ENCODE measurements around the gene RGS9.
A peak's percentile ranks its signal among the peaks of the same experiment; 100 is the strongest.

The RGS9 gene

GRCh38 chr17:65156835-65157565, 19.8 kb downstream of the RGS9 start:
- no peak for TF ChIP-seq CTCF (IDR thresholded peaks at IDR 0.05; ENCODE audit: low read depth, low read length, missing control alignments)
- no peak overlapping the region for H3K27ac ChIP-seq
- no peaks in the 10 kb centered on the region for H3K27me3 ChIP-seq (replicated peaks)
- no peaks in the 10 kb centered on the region for H3K36me3 ChIP-seq (replicated peaks)
- DNase-seq: no peak
- H3K4me3 ChIP-seq (ENCODE audit: low read depth, low read length): no peak overlapping the region
- in situ Hi-C loops (cut with HindIII; ENCODE audit: low pct_ligation_motif_present, low sequenced_read_pairs): no loop called here

GRCh38 chr17:65158041-65158440, 20.9 kb downstream of the RGS9 start:
- Histone ChIP-seq H3K36me3 (replicated peaks) (no peaks in the 10 kb centered on the region), H3K4me3 (ENCODE audit: low read depth, low read length) (no peak overlapping the region), H3K27me3 (replicated peaks) (no peaks in the 10 kb centered on the region), H3K27ac (no peak overlapping the region)
- TF ChIP-seq CTCF (IDR thresholded peaks at IDR 0.05; ENCODE audit: low read depth, low read length, missing control alignments): no peak
- no peak for DNase-seq
- in situ Hi-C loops (cut with HindIII; ENCODE audit: low pct_ligation_motif_present, low sequenced_read_pairs): no loop called here

DNA sequence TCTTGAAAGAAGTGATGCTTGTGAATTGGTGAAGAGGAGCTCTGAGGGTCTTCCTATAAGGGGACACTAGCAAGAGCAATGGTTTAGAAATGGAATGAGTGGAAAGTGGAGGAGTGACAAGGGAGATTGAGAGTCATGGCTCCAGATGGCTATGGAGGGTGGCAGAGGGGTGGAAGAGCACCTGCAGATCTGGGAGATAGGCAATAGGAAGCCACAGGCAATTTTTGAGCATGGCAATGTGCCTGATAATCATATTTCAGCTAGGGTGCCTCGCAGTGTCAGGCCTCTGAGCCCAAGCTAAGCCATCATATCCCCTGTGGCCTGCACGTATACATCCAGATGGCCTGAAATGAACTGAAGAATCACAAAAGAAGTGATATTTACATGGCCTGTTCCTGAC, 21.5 kb downstream of the RGS9 start:
- no peaks in the 10 kb centered on the region for H3K27me3 ChIP-seq (replicated peaks)
- no peak for DNase-seq
- H3K4me3 ChIP-seq (ENCODE audit: low read depth, low read length): no peak overlapping the region
- TF ChIP-seq CTCF (IDR thresholded peaks at IDR 0.05; ENCODE audit: low read depth, low read length, missing control alignments): no peak
- no peak overlapping the region for H3K27ac ChIP-seq
- in situ Hi-C loops (cut with HindIII; ENCODE audit: low pct_ligation_motif_present, low sequenced_read_pairs): no loop called here
- H3K36me3 ChIP-seq (replicated peaks): no peaks in the 10 kb centered on the region

DNA sequence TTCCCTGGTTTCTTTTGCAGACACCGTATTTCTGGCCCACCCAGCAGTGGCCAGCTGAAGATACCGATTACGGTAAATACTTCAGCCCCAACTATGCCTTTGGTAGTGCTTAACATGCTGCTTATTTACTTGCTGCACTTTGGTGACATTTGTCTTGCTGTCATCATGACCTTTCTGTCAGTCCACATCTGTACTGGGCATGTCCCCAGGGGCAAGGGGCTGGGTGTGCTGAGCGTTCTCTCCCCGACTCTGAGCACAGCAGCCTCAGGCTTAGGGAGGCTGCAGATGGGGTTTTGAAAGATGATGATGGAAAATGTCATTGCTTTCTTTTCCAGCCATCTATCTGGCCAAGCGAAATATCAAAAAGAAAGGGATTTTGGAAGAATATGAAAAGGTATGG, 23.3 kb downstream of the RGS9 start:
- Histone ChIP-seq H3K27me3 (replicated peaks) (no peaks in the 10 kb centered on the region), H3K27ac (no peak overlapping the region), H3K4me3 (ENCODE audit: low read depth, low read length) (no peak overlapping the region), H3K36me3 (replicated peaks) (no peaks in the 10 kb centered on the region)
- DNase-seq: no peak
- no peak for TF ChIP-seq CTCF (IDR thresholded peaks at IDR 0.05; ENCODE audit: low read depth, low read length, missing control alignments)
- in situ Hi-C loops (cut with HindIII; ENCODE audit: low pct_ligation_motif_present, low sequenced_read_pairs): no loop called here

DNA sequence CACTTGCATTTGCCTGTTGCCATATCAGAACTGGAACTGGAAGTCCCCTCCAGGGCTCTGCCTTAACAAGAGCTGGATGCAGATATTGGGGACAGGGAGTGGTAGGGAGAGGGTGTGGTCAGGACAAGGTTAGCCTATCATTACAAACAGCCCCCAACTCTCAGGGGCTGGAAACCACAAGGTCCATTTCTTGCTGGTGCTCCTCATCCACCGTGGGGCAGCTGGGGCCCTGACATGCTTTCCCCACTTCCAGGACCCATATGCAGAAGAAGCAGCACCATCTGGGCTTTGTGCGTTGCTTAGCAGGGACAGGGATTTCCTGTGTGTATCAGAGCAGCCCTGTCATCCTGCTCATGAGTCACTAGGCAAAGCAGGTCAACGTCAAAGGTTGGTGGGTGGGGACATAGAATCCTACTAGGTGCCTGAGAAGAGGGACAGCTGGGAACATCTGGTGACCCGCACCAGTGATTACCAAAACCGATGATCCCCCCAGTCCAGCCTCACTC, 26.9 kb downstream of the RGS9 start:
- Histone ChIP-seq H3K36me3 (replicated peaks) (no peaks in the 10 kb centered on the region), H3K27ac (no peak overlapping the region), H3K4me3 (ENCODE audit: low read depth, low read length) (no peak overlapping the region), H3K27me3 (replicated peaks) (no peaks in the 10 kb centered on the region)
- in situ Hi-C loops (cut with HindIII; ENCODE audit: low pct_ligation_motif_present, low sequenced_read_pairs): no loop called here
- peak; percentile 70 for DNase-seq
- no peak for TF ChIP-seq CTCF (IDR thresholded peaks at IDR 0.05; ENCODE audit: low read depth, low read length, missing control alignments)

- DNase-seq: no peak
- Histone ChIP-seq H3K27ac (no peak overlapping the region), H3K27me3 (replicated peaks) (no peaks in the 10 kb centered on the region), H3K36me3 (replicated peaks) (no peaks in the 10 kb centered on the region), H3K4me3 (ENCODE audit: low read depth, low read length) (no peak overlapping the region)
- no peak for TF ChIP-seq CTCF (IDR thresholded peaks at IDR 0.05; ENCODE audit: low read depth, low read length, missing control alignments)
- in situ Hi-C loops (cut with HindIII; ENCODE audit: low pct_ligation_motif_present, low sequenced_read_pairs): no loop called here
Measured at GRCh38 chr17:65166787-65167186, 29.6 kb downstream of the RGS9 start.
